ENCODE measurements around the gene BRD4. TPM values are rescaled to one million over a fixed set of nuclear protein-coding genes. Genes with fewer than 3 reads are reported as not detected.

BRD4 gene
- total RNA-seq, 1 donor from 2014 or later: 108 TPM

GRCh38 chr19:15243236-15243957 is 88.9 kb downstream of the BRD4 start:
- Mint-ChIP-seq H3K27ac (no peak overlapping the region), H3K4me1 (ENCODE audit: low read depth) (no peaks in the 10 kb centered on the region), H3K9me3 (no peaks in the 10 kb centered on the region), H3K4me3 (ENCODE audit: low read depth) (no peak overlapping the region), H3K36me3 (ENCODE audit: low read depth) (peaks cover 53% of the 10 kb centered on the region), H3K27me3 (ENCODE audit: low read depth) (no peaks in the 10 kb centered on the region)
- no peak for DNase-seq (ENCODE audit: low spot score)
- intact Hi-C loops (cut with micrococcal nuclease): no loop called here

DNA sequence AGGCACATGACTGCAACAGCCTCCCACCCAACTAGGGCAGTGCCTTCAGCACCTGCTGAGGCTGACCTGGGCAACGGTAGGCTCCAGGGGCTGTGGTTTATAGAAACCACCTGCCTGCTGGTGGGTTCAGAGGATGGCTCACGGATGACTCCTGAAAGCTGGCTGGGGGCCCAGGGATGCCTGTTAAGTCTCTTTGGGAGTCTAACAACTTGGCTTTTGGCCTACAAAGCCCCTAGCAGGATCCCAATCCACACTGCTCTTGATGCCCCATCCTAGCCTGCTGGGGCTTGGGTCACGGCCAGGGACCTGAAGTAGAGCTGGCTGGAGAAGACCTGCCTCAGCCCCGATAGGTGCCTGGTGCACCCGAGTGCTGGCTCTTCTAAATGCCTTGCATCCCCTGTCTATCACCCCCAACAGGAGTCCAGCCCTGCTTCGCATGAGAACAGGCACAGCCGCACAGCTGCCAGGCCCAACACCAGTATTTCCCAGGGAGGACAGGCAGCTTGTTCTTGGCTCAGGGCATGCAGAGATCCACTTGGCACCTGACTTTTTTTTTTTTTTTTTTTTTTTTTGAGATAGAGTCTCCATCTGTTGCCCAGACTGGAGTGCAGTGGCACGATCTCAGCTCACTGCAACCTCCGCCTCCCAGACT is 91.0 kb downstream of the BRD4 start:
- no peaks in the 10 kb centered on the region for H3K4me1 Mint-ChIP-seq (ENCODE audit: low read depth)
- DNase-seq (ENCODE audit: low spot score): no peak
- no peaks in the 10 kb centered on the region for H3K27me3 Mint-ChIP-seq (ENCODE audit: low read depth)
- intact Hi-C loops (cut with micrococcal nuclease): no loop called here
- H3K4me3 Mint-ChIP-seq (ENCODE audit: low read depth): no peak overlapping the region
- no peaks in the 10 kb centered on the region for H3K9me3 Mint-ChIP-seq
- peaks cover 65% of the 10 kb centered on the region for H3K36me3 Mint-ChIP-seq (ENCODE audit: low read depth)
- no peak overlapping the region for H3K27ac Mint-ChIP-seq

DNA sequence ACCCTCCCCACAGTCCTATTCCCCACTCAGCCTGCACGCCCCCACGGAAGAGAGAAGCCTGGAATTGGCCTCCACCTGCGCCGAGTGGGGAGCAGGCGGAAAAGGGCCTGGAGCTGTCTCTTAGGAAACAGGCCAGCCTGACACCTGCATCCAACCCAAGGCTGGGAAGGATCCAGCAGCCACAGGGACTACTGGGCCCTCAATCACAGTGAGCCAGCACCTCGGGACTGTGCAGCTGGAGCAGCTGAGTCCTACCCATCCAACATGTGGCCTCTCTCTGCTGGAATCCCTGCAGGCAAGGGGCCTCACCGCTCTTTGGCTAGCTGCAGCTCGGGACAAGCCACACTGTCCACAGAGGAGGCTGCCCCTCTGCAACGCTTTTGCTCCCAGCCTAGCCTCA is 91.8 kb downstream of the BRD4 start:
- H3K27me3 Mint-ChIP-seq (ENCODE audit: low read depth): no peaks in the 10 kb centered on the region
- H3K4me3 Mint-ChIP-seq (ENCODE audit: low read depth): no peak overlapping the region
- intact Hi-C loops (cut with micrococcal nuclease): no loop called here
- peaks cover 66% of the 10 kb centered on the region for H3K36me3 Mint-ChIP-seq (ENCODE audit: low read depth)
- no peak for DNase-seq (ENCODE audit: low spot score)
- H3K9me3 Mint-ChIP-seq: no peaks in the 10 kb centered on the region
- no peaks in the 10 kb centered on the region for H3K4me1 Mint-ChIP-seq (ENCODE audit: low read depth)
- no peak overlapping the region for H3K27ac Mint-ChIP-seq

GRCh38 chr19:15239337-15239949 is 92.9 kb downstream of the BRD4 start:
- Mint-ChIP-seq H3K4me1 (ENCODE audit: low read depth) (no peaks in the 10 kb centered on the region), H3K36me3 (ENCODE audit: low read depth) (peaks cover 64% of the 10 kb centered on the region), H3K27ac (no peak overlapping the region), H3K4me3 (ENCODE audit: low read depth) (no peak overlapping the region), H3K9me3 (no peaks in the 10 kb centered on the region), H3K27me3 (ENCODE audit: low read depth) (peaks cover 2% of the 10 kb centered on the region)
- no peak for DNase-seq (ENCODE audit: low spot score)
- intact Hi-C loops (cut with micrococcal nuclease): no loop called here

GRCh38 chr19:15238639-15239155 is 93.6 kb downstream of the BRD4 start:
- Mint-ChIP-seq H3K4me1 (ENCODE audit: low read depth) (no peaks in the 10 kb centered on the region), H3K27ac (no peak overlapping the region), H3K36me3 (ENCODE audit: low read depth) (peaks cover 60% of the 10 kb centered on the region), H3K27me3 (ENCODE audit: low read depth) (peaks cover 5% of the 10 kb centered on the region), H3K9me3 (no peaks in the 10 kb centered on the region), H3K4me3 (ENCODE audit: low read depth) (no peak overlapping the region)
- DNase-seq (ENCODE audit: low spot score): no peak
- intact Hi-C loops (cut with micrococcal nuclease): no loop called here

DNA sequence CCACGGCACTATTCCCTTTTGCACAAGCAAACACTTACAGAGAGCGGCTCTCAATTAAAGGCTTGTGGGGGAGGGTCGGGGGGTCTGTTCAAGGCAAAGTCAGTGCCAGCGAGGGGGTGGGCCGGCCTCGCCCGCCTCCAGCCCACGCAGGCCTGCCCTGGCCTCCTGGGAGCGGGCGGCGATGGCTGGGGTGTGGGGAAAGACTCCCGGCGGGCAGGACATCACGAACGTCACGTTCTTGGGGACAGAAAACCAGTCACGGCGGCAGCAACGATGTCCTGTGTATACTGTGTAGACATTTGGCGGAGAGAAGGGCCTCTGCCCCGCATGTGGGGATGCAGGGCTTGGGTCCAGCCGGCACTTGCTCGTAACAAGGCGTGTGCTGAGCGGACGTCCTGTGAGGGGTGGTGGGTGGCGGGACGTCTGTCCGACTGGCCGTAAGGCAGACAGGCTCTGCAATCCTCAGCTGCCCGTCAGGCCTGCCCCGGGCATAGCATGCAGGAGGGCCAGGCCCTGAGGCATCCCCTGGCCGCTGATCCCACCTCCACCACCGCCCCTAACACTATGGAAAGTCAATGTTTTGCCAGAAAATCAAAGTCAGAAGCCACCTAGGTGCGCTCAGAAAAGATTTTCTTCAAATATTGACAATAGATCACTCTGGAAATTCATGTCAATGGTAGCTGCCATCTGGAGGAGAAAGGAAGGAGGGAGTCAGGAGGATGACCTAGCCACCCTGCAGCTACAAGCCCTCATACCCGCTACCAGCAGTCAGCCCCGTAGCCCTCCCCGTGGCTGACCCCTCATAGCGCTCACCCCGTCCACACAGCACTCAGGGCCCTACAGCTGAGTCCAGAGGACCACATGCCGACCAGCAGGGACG is 94.3 kb downstream of the BRD4 start:
- H3K27me3 Mint-ChIP-seq (ENCODE audit: low read depth): peaks cover 7% of the 10 kb centered on the region
- no peak overlapping the region for H3K4me3 Mint-ChIP-seq (ENCODE audit: low read depth)
- H3K9me3 Mint-ChIP-seq: no peaks in the 10 kb centered on the region
- intact Hi-C loops (cut with micrococcal nuclease): no loop called here
- DNase-seq (ENCODE audit: low spot score): no peak
- no peak overlapping the region for H3K27ac Mint-ChIP-seq
- no peaks in the 10 kb centered on the region for H3K4me1 Mint-ChIP-seq (ENCODE audit: low read depth)
- H3K36me3 Mint-ChIP-seq (ENCODE audit: low read depth): peaks cover 57% of the 10 kb centered on the region

DNA sequence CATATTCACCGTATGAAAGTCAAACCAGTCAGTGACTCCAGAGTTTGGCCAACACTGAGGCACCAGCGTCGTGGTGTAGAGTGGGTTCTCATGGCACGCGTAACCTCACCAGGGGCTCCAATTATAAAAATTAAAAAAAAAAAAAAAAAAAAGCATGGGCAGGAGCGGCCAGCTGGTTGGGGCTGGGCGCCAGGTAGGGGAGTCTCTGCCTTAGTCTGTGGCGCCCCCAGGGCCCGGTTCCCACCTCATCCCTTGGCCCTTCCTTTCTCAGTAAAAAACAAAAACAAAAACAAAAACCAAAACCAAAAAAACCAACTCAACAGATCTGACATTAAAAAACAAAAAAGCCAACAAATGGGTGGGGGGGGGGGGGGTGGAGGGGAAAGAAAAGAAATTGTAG is 95.5 kb downstream of the BRD4 start:
- Mint-ChIP-seq H3K27ac (no peak overlapping the region), H3K9me3 (no peaks in the 10 kb centered on the region)

DNA sequence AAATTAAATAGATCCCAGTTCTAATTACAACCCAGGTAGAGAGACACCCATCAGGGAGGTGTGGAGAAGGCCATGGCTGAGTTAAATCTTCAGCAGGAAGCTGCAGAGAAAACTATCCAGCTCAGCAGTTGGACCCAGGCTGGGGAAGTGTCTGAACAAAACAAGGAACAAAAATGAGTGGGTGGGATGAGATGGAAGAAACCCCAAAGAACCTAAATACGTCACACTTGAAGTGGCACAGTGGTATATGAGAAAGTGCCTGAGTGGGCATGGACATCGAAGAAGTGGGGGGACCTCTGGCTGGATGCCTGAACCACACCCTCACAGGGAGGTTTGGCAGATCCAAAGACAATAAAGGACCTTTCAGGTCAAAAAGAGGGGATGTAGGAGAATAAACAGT is 96.6 kb downstream of the BRD4 start:
- no peak overlapping the region for H3K4me3 Mint-ChIP-seq (ENCODE audit: low read depth)
- DNase-seq (ENCODE audit: low spot score): no peak
- H3K27ac Mint-ChIP-seq: no peak overlapping the region
- intact Hi-C loops (cut with micrococcal nuclease): no loop called here
- no peaks in the 10 kb centered on the region for H3K4me1 Mint-ChIP-seq (ENCODE audit: low read depth)
- no peaks in the 10 kb centered on the region for H3K9me3 Mint-ChIP-seq
- peaks cover 47% of the 10 kb centered on the region for H3K36me3 Mint-ChIP-seq (ENCODE audit: low read depth)
- peaks cover 22% of the 10 kb centered on the region for H3K27me3 Mint-ChIP-seq (ENCODE audit: low read depth)

More for the DNA sequence above, 95.5 kb downstream of the BRD4 start:
- intact Hi-C loops (cut with micrococcal nuclease): no loop called here
- Mint-ChIP-seq H3K4me1 (ENCODE audit: low read depth) (no peaks in the 10 kb centered on the region), H3K27me3 (ENCODE audit: low read depth) (peaks cover 14% of the 10 kb centered on the region), H3K36me3 (ENCODE audit: low read depth) (peaks cover 51% of the 10 kb centered on the region), H3K4me3 (ENCODE audit: low read depth) (no peak overlapping the region)
- DNase-seq (ENCODE audit: low spot score): no peak

DNA sequence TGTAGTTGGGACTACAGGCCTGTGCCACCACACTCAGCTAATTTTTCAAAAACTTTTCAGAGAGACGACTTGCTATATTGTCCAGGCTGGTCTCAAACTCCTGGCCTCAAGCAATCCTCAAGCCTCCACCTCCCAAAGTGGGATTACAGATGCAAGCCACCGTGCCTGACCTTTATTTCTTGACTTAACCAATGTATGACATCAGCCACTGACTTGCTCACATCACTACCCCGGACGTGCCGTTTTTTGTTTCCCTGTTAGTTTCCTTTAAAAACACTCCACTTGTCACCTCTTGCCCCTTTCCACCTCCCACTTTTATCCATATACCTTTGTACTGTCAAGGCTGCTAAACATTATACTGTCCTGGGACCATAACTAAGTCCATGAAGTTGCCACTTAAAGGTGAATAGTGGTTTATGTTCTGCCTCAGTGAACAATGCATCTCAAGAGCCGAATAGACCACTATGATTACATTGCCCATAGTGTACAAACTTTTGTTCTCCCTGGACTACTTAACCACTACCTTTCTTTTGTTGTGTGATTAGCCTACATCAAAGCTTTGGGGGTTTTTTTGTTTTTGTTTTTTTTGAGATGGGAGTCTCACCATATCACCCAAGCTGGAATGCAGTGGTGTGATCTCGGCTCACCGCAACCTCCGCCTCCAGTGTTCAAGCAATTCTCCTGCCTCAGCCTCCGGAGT is 97.8 kb downstream of the BRD4 start:
- intact Hi-C loops (cut with micrococcal nuclease): no loop called here
- H3K4me1 Mint-ChIP-seq (ENCODE audit: low read depth): no peaks in the 10 kb centered on the region
- H3K4me3 Mint-ChIP-seq (ENCODE audit: low read depth): no peak overlapping the region
- no peak for DNase-seq (ENCODE audit: low spot score)
- H3K36me3 Mint-ChIP-seq (ENCODE audit: low read depth): peaks cover 40% of the 10 kb centered on the region
- no peak overlapping the region for H3K27ac Mint-ChIP-seq
- no peaks in the 10 kb centered on the region for H3K9me3 Mint-ChIP-seq
- peaks cover 26% of the 10 kb centered on the region for H3K27me3 Mint-ChIP-seq (ENCODE audit: low read depth)

DNA sequence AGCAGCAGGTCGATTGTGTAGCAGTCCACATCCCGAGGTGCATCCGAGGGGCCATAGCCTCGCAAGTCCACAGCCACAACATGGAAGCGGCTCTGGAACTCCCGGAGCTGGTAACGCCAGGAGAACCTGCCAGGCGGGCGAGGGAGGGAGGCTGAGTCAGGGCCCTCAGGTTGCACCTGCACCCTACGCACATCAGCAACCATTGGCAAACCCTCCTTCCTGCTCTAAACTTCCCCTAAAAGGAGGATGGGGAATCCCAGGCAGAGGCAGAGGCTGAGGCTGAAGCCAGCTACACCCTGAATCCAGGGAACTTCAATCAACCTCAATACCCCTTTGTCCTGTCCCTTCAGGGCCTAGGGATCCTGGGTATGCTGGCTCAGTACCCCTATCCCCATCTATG is 101.1 kb downstream of the BRD4 start:
- intact Hi-C loops (cut with micrococcal nuclease): no loop called here
- H3K9me3 Mint-ChIP-seq: no peaks in the 10 kb centered on the region
- no peak overlapping the region for H3K4me3 Mint-ChIP-seq (ENCODE audit: low read depth)
- DNase-seq (ENCODE audit: low spot score): no peak
- peaks cover 16% of the 10 kb centered on the region for H3K36me3 Mint-ChIP-seq (ENCODE audit: low read depth)
- H3K27me3 Mint-ChIP-seq (ENCODE audit: low read depth): peaks cover 26% of the 10 kb centered on the region
- no peaks in the 10 kb centered on the region for H3K4me1 Mint-ChIP-seq (ENCODE audit: low read depth)
- no peak overlapping the region for H3K27ac Mint-ChIP-seq

GRCh38 chr19:15227261-15227660 is 105.1 kb downstream of the BRD4 start:
- Mint-ChIP-seq H3K9me3 (no peaks in the 10 kb centered on the region), H3K36me3 (ENCODE audit: low read depth) (no peaks in the 10 kb centered on the region), H3K27me3 (ENCODE audit: low read depth) (peaks cover 28% of the 10 kb centered on the region), H3K27ac (no peak overlapping the region), H3K4me3 (ENCODE audit: low read depth) (no peak overlapping the region), H3K4me1 (ENCODE audit: low read depth) (peaks cover 9% of the 10 kb centered on the region)
- intact Hi-C loops (cut with micrococcal nuclease): no loop called here
- no peak for DNase-seq (ENCODE audit: low spot score)

GRCh38 chr19:15225760-15226159 is 106.6 kb downstream of the BRD4 start:
- H3K36me3 Mint-ChIP-seq (ENCODE audit: low read depth): no peaks in the 10 kb centered on the region
- no peak overlapping the region for H3K4me3 Mint-ChIP-seq (ENCODE audit: low read depth)
- H3K27me3 Mint-ChIP-seq (ENCODE audit: low read depth): peaks cover 22% of the 10 kb centered on the region
- no peak for DNase-seq (ENCODE audit: low spot score)
- peaks cover 9% of the 10 kb centered on the region for H3K4me1 Mint-ChIP-seq (ENCODE audit: low read depth)
- H3K27ac Mint-ChIP-seq: no peak overlapping the region
- H3K9me3 Mint-ChIP-seq: no peaks in the 10 kb centered on the region
- intact Hi-C loops (cut with micrococcal nuclease): no loop called here
